Activated CD4-positive, alpha-beta T cell treated with anti-CD3 and anti-CD28 coated beads, Interleukin-2, amount 10 ng/mL, durations not matched to agents 7 days and 5 days (primary cell): ENCODE data around the gene FDX1. TPM values are rescaled to one million over a fixed set of nuclear protein-coding genes. Genes with fewer than 3 reads are reported as not detected.
A peak's percentile ranks its signal among the peaks of the same experiment; 100 is the strongest.

Experiments used
- CTCF ChIA-PET: fragments of 350-600 bp; sonication (Branson Sonifier 250); formaldehyde crosslinking; loops from one replicate; lab custom pipeline; 2021; ENCODE audit warnings: antibody characterized with exemption; lab: Charles Lee
- POLR2A ChIA-PET: fragments of 350-600 bp; sonication (Branson Sonifier 250); formaldehyde crosslinking; loops from one replicate; lab custom pipeline; 2021; ENCODE audit warnings: antibody characterized with exemption; lab: Charles Lee
- DNase-seq: peaks from one replicate; pipeline ENCODE4 v3.0.0-alpha.2; 2020
- H3K27ac Mint-ChIP-seq: one replicate; pipeline ENCODE4 v1.8.0; 2021; ENCODE audit warnings: mild to moderate bottlenecking, moderate library complexity, mixed read lengths
- H3K27me3 Mint-ChIP-seq: one replicate; pipeline ENCODE4 v1.8.0; 2021; ENCODE audit warnings: mixed read lengths
- H3K36me3 Mint-ChIP-seq: one replicate; pipeline ENCODE4 v1.8.0; 2021; ENCODE audit warnings: low read depth, mixed read lengths
- H3K4me1 Mint-ChIP-seq: one replicate; pipeline ENCODE4 v1.8.0; 2021; ENCODE audit warnings: mixed read lengths
- H3K4me3 Mint-ChIP-seq: one replicate; pipeline ENCODE4 v1.8.0; 2021; ENCODE audit warnings: mild to moderate bottlenecking, moderate library complexity, mixed read lengths
- H3K9me3 Mint-ChIP-seq: one replicate; pipeline ENCODE4 v1.8.0; 2021; ENCODE audit warnings: mixed read lengths
- total RNA-seq, 2 experiments: library from RNA; stranded (reverse); gene quantifications; one replicate each; pipeline ENCODE4 v1.2.3, GENCODE V29; 2021

FDX1 gene
- total RNA-seq, 2 experiments from 2014 or later = 8.2 to 8.8 TPM

GRCh38 chr11:110453684-110454354, 24.1 kb downstream of the FDX1 start:
- H3K27me3 Mint-ChIP-seq = no peaks in the 10 kb centered on the region
- H3K9me3 Mint-ChIP-seq = peaks cover 3% of the 10 kb centered on the region
- peaks cover 50% of the 10 kb centered on the region for H3K4me1 Mint-ChIP-seq
- H3K36me3 Mint-ChIP-seq = peaks cover 25% of the 10 kb centered on the region
- POLR2A ChIA-PET = no interaction called here
- H3K4me3 Mint-ChIP-seq = no peak overlapping the region
- H3K27ac Mint-ChIP-seq = peak overlapping the region; percentile 25
- CTCF ChIA-PET = interaction anchor here (1.6 kb wide), 1 partner anchor 19 kb away, joined by 4 read pairs; no protein-coding TSS in a partner anchor
- DNase-seq = no peak

GRCh38 chr11:110454609-110455008, 24.9 kb downstream of the FDX1 start:
- Mint-ChIP-seq H3K4me3 (no peak overlapping the region), H3K27me3 (no peaks in the 10 kb centered on the region), H3K36me3 (peaks cover 26% of the 10 kb centered on the region), H3K9me3 (peaks cover 3% of the 10 kb centered on the region), H3K4me1 (peaks cover 50% of the 10 kb centered on the region), H3K27ac (no peak overlapping the region)
- DNase-seq = no peak
- ChIA-PET CTCF (interaction anchor here (1.6 kb wide), 1 partner anchor 20 kb away, joined by 4 read pairs; no protein-coding TSS in a partner anchor), POLR2A (no interaction called here)

GRCh38 chr11:110455718-110456117, 26.0 kb downstream of the FDX1 start:
- H3K4me1 Mint-ChIP-seq = peaks cover 50% of the 10 kb centered on the region
- no peaks in the 10 kb centered on the region for H3K27me3 Mint-ChIP-seq
- CTCF ChIA-PET = interaction anchor here (0.8 to 1.0 kb wide), 2 partner anchors 25 to 26 kb away, joined by 3 read pairs; partner anchors contain the start of gene FDX1
- no peak overlapping the region for H3K4me3 Mint-ChIP-seq
- H3K9me3 Mint-ChIP-seq = peaks cover 3% of the 10 kb centered on the region
- DNase-seq = no peak
- H3K36me3 Mint-ChIP-seq = peaks cover 29% of the 10 kb centered on the region
- no peak overlapping the region for H3K27ac Mint-ChIP-seq
- POLR2A ChIA-PET = no interaction called here

GRCh38 chr11:110463153-110463552, 33.4 kb downstream of the FDX1 start:
- Mint-ChIP-seq H3K9me3 (no peaks in the 10 kb centered on the region), H3K36me3 (peaks cover 11% of the 10 kb centered on the region), H3K4me1 (no peaks in the 10 kb centered on the region), H3K27ac (no peak overlapping the region), H3K27me3 (no peaks in the 10 kb centered on the region), H3K4me3 (no peak overlapping the region)
- POLR2A ChIA-PET = no interaction called here
- DNase-seq = peak; percentile 16
- CTCF ChIA-PET = interaction anchor here (0.6 to 1.6 kb wide), 3 partner anchors 12 to 149 kb away, joined by 3 to 4 read pairs (median 3); no protein-coding TSS in a partner anchor

GRCh38 chr11:110465231-110465630, 35.5 kb downstream of the FDX1 start:
- no peak for DNase-seq
- no peak overlapping the region for H3K27ac Mint-ChIP-seq
- ChIA-PET CTCF (interaction anchor here (0.6 to 1.4 kb wide), 3 partner anchors 20 to 765 kb away, joined by 3 to 8 read pairs (median 3); no protein-coding TSS in a partner anchor), POLR2A (no interaction called here)
- no peaks in the 10 kb centered on the region for H3K27me3 Mint-ChIP-seq
- H3K4me3 Mint-ChIP-seq = no peak overlapping the region
- no peaks in the 10 kb centered on the region for H3K9me3 Mint-ChIP-seq
- peaks cover 11% of the 10 kb centered on the region for H3K36me3 Mint-ChIP-seq
- no peaks in the 10 kb centered on the region for H3K4me1 Mint-ChIP-seq

GRCh38 chr11:110467556-110467955, 37.8 kb downstream of the FDX1 start:
- peaks cover 4% of the 10 kb centered on the region for H3K36me3 Mint-ChIP-seq
- H3K27ac Mint-ChIP-seq = no peak overlapping the region
- CTCF ChIA-PET = interaction anchor here (0.7 to 0.9 kb wide), 2 partner anchors 10 to 268 kb away, joined by 3 to 5 read pairs; no protein-coding TSS in a partner anchor
- H3K4me1 Mint-ChIP-seq = no peaks in the 10 kb centered on the region
- no peak overlapping the region for H3K4me3 Mint-ChIP-seq
- no peak for DNase-seq
- POLR2A ChIA-PET = no interaction called here
- H3K27me3 Mint-ChIP-seq = no peaks in the 10 kb centered on the region
- H3K9me3 Mint-ChIP-seq = no peaks in the 10 kb centered on the region

GRCh38 chr11:110468121-110468520, 38.4 kb downstream of the FDX1 start:
- Mint-ChIP-seq H3K9me3 (no peaks in the 10 kb centered on the region), H3K36me3 (peaks cover 4% of the 10 kb centered on the region), H3K27me3 (no peaks in the 10 kb centered on the region), H3K27ac (no peak overlapping the region), H3K4me1 (no peaks in the 10 kb centered on the region), H3K4me3 (no peak overlapping the region)
- POLR2A ChIA-PET = no interaction called here
- CTCF ChIA-PET = no interaction called here
- DNase-seq = no peak

GRCh38 chr11:110469127-110469526, 39.4 kb downstream of the FDX1 start:
- DNase-seq = no peak
- ChIA-PET CTCF (interaction anchor here (0.8 kb wide), 1 partner anchor 12 kb away, joined by 3 read pairs; no protein-coding TSS in a partner anchor), POLR2A (no interaction called here)
- no peaks in the 10 kb centered on the region for H3K27me3 Mint-ChIP-seq
- no peaks in the 10 kb centered on the region for H3K9me3 Mint-ChIP-seq
- H3K27ac Mint-ChIP-seq = no peak overlapping the region
- H3K4me3 Mint-ChIP-seq = no peak overlapping the region
- H3K36me3 Mint-ChIP-seq = peaks cover 4% of the 10 kb centered on the region
- H3K4me1 Mint-ChIP-seq = no peaks in the 10 kb centered on the region

GRCh38 chr11:110470716-110471115, 41.0 kb downstream of the FDX1 start:
- Mint-ChIP-seq H3K36me3 (peaks cover 4% of the 10 kb centered on the region), H3K9me3 (no peaks in the 10 kb centered on the region), H3K27ac (no peak overlapping the region), H3K4me1 (no peaks in the 10 kb centered on the region), H3K27me3 (no peaks in the 10 kb centered on the region), H3K4me3 (no peak overlapping the region)
- ChIA-PET CTCF (no interaction called here), POLR2A (no interaction called here)
- no peak for DNase-seq

- H3K4me3 Mint-ChIP-seq = no peak overlapping the region
- CTCF ChIA-PET = no interaction called here
- no peaks in the 10 kb centered on the region for H3K27me3 Mint-ChIP-seq
- no peak overlapping the region for H3K27ac Mint-ChIP-seq
- POLR2A ChIA-PET = no interaction called here
- H3K4me1 Mint-ChIP-seq = no peaks in the 10 kb centered on the region
- no peak for DNase-seq
- no peaks in the 10 kb centered on the region for H3K9me3 Mint-ChIP-seq
- H3K36me3 Mint-ChIP-seq = peaks cover 4% of the 10 kb centered on the region
These were observed 41.6 kb downstream of the FDX1 start for GRCh38 chr11:110471371-110471770.

- peaks cover 4% of the 10 kb centered on the region for H3K36me3 Mint-ChIP-seq
- CTCF ChIA-PET = no interaction called here
These were observed 43.1 kb downstream of the FDX1 start for GRCh38 chr11:110472858-110473257.

GRCh38 chr11:110473706-110474105, 44.0 kb downstream of the FDX1 start:
- Mint-ChIP-seq H3K4me3 (no peak overlapping the region), H3K4me1 (no peaks in the 10 kb centered on the region), H3K27me3 (no peaks in the 10 kb centered on the region), H3K27ac (no peak overlapping the region), H3K36me3 (peaks cover 4% of the 10 kb centered on the region), H3K9me3 (no peaks in the 10 kb centered on the region)
- POLR2A ChIA-PET = no interaction called here
- CTCF ChIA-PET = interaction anchor here (1.0 kb wide), 1 partner anchor 13 kb away, joined by 3 read pairs; no protein-coding TSS in a partner anchor
- DNase-seq = no peak

More at GRCh38 chr11:110472858-110473257, 43.1 kb downstream of the FDX1 start:
- Mint-ChIP-seq H3K9me3 (no peaks in the 10 kb centered on the region), H3K4me3 (no peak overlapping the region), H3K27ac (no peak overlapping the region), H3K27me3 (no peaks in the 10 kb centered on the region), H3K4me1 (no peaks in the 10 kb centered on the region)
- DNase-seq = no peak
- POLR2A ChIA-PET = no interaction called here

- no peaks in the 10 kb centered on the region for H3K36me3 Mint-ChIP-seq
- CTCF ChIA-PET = interaction anchor here (0.9 to 1.0 kb wide), 2 partner anchors 12 kb away, joined by 3 to 4 read pairs; no protein-coding TSS in a partner anchor
These were observed 44.8 kb downstream of the FDX1 start for GRCh38 chr11:110474578-110474977.

More at GRCh38 chr11:110474578-110474977, 44.8 kb downstream of the FDX1 start:
- no peaks in the 10 kb centered on the region for H3K27me3 Mint-ChIP-seq
- DNase-seq = no peak
- no peak overlapping the region for H3K4me3 Mint-ChIP-seq
- H3K9me3 Mint-ChIP-seq = no peaks in the 10 kb centered on the region
- POLR2A ChIA-PET = no interaction called here
- no peak overlapping the region for H3K27ac Mint-ChIP-seq
- H3K4me1 Mint-ChIP-seq = no peaks in the 10 kb centered on the region
